CD4-positive, alpha-beta T cell treated with Interleukin-2 at 100 ng/mL for 4 hours (primary cell): ENCODE results near the gene TTC33.
"Not testable (repeated sequence)": the region's sequence is repeated elsewhere in the genome, so short reads cannot be mapped to it uniquely, and the experiment has no call there.

Experiments used
- DNase-seq: peaks from one replicate; pipeline ENCODE4 v3.0.0-alpha.2; 2020; ENCODE audit warnings: low spot score

Gene TTC33, protein sequence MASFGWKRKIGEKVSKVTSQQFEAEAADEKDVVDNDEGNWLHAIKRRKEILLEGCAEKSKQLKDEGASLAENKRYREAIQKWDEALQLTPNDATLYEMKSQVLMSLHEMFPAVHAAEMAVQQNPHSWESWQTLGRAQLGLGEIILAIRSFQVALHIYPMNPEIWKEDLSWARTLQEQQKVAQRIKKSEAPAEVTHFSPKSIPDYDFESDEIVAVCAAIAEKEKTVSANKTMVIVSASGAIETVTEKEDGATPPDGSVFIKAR

DNA sequence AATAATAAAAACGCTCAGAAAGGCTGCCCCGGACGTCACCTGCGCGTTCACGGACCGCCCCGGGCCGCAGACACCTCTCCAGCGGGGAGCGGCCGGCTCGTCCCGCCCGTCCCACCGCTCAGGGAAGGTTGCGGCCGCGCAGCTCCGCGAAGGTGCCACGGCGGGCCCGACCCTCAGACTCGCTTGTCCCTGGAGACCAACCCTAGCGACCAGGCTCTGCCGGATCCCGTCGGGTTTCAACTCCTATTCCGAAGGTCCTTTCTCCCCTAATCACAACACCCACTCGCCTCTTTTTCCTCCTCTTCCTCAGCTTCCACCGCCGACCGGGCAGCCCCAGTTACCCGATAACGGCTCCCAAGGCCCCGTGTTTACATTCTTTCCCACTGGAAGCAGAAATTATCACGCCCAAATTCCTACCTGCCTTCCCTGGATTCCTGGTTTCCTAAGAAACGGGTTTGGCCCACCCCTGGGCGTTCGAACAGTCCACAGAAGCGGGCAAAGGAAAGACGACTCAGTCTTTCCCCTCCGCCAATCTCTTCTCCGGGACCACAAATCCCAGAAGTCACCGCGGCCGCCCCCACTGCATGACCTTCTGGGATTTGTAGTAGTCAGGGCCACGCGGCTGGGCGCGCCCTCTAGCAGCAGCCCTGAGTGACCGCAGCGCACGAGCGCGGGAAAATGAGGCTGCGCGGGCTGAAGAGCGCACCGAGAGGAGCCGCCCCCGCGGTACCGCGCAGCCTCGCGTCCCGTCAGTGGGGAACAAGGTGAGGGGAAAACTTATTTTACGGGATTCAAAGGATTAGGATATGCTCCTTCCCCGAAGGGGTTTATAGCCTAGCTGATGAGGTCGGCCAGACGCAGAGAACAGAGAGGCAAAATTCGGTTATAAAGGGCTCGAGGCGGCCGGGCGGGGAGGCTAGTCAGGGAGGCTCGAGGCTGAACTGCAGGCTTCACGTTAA lies at the start of gene TTC33:
TSS of gene TTC33 (minus strand) at position 555 of the 959 bp plus-strand sequence. CDS start 8,943 bp downstream, outside the sequence.
- DNase-seq: peak; percentile 93

DNA sequence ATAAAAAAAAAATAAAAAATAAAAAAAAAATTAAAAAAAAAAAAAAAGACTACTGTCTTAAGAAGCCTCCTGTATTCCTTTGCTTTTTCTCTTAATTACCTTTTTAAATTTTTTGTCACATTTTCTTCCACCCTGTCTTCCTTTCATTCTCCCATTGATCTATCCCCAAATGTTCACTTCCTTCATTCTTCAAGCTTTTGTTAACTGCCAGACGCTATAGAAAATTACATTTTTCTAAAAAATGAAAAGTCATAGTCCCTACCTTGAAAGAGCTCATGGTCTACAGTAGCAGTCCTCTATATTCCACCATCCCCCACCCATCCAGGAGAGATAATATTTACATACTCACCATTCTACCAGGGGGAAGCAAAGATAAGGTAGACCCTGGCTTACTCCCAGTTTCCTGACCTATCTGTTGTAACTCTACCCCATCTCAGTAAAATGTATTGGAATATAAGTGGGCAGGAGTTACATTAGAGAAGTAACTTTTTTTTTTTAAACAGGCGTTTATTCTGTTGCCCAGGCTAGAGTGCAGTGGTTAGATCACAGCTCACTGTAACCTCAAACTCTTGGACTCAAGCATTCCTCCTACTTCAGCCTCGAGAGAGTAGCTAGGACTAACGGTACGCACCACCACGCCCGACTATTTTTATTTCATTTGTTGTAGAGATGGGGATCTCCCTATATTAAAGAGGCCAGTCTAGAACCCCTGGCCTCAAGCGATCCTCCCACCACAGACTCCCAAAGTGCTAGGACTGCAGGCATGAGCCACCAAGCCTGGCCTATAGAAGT lies 46.2 kb upstream of the TTC33 start:
- DNase-seq: no peak

GRCh38 chr5:40799258-40799657 lies 43.5 kb upstream of the TTC33 start:
- DNase-seq: no peak

DNA sequence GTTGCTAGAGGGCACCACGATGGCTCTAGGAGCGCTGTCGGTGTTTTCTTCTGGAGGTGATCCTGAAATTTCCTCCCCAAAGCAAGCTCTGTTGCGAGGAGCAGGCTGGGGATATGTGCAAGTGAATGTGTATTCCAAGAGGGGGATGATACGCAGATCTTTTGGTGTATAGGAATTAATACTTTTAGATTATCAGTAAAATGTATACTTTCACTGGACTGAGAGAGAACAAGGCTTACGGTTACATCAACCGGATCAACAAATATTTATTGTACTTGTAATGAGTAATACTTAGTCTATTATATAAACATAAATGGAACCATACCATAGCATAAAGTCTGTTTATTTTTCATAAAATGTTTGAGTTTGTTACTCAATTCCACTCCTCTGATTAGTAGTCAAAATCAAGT lies 43.0 kb upstream of the TTC33 start:
- no peak for DNase-seq

GRCh38 chr5:40798012-40798800 lies 42.4 kb upstream of the TTC33 start, which contains the start of gene PRKAA1:
Gene PRKAA1 (minus strand): TSS chr5:40798374. CDS start chr5:40798189, 185 bp downstream.
- peak; percentile 88 for DNase-seq

DNA sequence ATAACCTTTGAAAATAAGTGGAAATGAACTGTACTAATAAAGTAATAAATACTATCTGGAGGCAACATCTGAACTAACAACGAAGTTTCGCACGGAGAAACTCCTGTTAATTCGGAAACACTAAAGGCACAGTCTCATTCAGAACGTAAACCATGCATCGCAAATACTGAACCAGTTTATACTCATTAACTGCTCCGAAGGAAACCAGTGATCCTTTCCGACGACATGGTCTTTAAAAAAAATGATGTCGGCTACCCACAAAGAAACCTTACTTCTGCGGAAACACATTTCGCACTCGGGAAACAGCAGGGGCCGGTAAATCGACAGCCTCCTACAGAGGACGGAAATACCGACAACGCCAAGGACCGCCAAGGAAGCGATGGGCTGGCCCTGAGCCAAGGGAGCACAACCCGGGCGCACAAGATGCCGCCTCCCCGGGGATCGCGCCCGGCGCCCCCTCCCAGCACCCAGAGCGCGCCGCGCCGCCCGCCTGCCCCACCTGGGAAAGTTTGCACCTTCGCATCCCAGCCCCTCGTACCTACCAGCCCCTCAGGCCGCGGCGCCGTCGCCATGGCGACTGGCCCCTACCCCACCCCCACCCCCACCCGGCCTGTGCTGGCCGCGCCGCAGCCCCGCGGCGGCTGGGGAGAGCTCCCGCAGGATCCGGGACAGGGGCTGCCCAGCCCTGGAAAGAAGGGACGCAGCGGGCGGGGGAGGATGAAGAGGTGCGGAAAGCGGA lies 41.7 kb upstream of the TTC33 start:
- DNase-seq: peak; percentile 69

DNA sequence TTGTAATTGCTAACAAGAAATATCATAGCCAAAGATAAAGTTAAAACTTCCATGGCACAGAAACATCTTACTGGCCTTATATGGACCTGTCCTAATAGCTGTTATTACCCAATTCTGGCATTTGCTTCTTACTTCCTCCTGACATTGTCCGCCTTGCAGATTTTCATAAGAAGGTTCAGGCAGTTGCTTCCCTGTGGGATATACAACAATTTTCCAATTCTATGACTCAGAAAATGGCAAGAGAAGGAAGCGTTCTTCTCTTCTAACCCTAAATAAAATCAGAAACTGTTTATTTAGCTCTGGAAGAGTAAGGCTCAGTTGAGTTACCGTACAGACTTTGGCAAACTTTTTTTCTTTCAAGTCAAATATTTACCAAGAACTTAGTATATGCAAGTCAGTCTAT lies 40.7 kb upstream of the TTC33 start:
- DNase-seq: no peak

GRCh38 chr5:40794877-40795276 lies 39.1 kb upstream of the TTC33 start:
- DNase-seq: not testable (repeated sequence)

GRCh38 chr5:40794340-40794739 lies 38.6 kb upstream of the TTC33 start:
- not testable (repeated sequence) for DNase-seq

GRCh38 chr5:40792691-40793090 lies 36.9 kb upstream of the TTC33 start:
- DNase-seq: not testable (repeated sequence)

DNA sequence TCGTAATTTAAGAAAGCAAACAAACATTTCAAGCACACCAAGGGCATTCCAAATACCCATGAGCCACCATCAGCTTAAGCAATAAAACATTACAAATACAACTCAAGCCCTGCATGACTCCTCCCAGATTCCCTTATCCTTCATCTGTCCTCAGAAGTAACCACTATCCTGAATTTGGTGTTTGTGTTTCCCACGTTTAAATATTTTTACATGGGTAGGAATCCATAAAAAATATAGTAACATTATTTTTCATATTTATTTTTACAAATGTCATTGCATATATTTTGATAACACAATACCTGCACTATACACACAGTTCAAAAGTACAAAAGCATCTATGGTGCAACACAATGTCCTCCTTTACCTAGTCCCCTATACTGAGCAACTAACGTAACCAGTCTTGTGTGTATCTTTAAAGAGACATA lies 36.0 kb upstream of the TTC33 start:
- DNase-seq: no peak

DNA sequence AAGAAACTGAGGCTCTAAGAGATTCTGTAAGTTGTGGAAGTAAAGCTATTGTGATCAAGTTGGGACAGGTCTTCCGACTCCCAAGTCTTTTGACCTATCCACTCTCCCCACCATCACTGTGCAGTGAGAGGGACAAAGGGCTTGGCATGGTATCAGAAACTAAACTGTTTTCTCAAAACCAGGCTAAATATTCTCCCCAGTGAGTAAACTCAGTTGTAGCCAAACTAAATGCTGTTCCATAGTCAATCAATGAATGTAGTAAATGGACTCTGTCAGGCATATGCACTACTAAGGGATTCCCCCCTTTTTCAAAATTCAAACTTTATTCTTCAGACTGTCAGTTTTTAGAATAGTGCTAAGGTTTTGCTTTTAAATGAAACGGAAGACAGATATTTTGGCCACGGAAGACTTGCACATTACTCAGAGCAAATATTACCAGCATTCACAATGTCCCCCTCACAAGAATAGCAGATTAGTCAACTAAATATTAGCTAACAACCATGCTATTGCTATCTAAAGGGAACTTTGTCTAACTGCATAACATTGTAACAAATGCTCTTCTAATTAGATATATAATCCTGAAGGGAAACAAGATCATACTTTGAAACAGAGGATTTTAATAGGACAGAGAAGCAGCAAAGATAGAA lies 35.3 kb upstream of the TTC33 start:
- no peak for DNase-seq

DNA sequence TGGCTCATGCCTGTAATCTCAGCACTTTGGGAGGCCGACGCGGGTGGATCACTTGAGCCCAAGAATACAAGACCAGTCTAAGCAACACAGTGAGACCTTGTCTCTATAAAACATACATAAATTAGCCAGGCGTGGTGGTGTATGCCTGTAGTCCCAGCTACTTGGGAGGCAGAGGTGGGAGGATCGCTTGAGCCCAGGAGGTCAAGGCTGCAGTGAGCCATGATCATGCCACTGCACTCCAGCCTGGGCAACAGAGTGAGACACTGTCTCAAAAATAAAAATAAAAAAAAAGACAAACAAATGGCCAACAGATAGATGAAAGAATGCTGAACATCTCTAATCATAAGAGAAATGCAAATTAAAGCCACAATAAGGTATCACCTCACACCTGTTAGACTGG lies 33.2 kb upstream of the TTC33 start:
- not testable (repeated sequence) for DNase-seq

DNA sequence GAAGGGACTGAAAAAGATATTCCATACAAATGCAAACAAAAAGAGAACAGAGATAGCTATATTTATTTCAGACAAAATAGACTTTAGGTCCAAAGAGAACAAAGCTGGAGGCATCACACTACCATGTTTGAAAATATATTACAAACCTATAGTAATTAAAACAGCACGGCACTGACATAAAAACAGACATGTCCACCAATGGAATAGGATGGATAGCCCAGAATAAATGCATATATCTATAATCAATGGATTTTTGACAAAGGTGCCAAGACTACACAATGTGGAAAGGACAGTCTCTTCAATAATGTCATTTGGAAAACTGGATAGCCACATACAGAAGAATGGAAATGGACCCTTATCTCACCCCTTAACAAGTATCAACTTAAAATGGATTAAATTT lies 32.2 kb upstream of the TTC33 start:
- DNase-seq: no peak

- DNase-seq: not testable (repeated sequence)
Measured at GRCh38 chr5:40786664-40787063, 30.9 kb upstream of the TTC33 start.

GRCh38 chr5:40784916-40785315 lies 29.2 kb upstream of the TTC33 start:
- no peak for DNase-seq

GRCh38 chr5:40784027-40784653 lies 28.4 kb upstream of the TTC33 start:
- no peak for DNase-seq

- no peak for DNase-seq
Measured at GRCh38 chr5:40781843-40782409, 26.2 kb upstream of the TTC33 start.

GRCh38 chr5:40780858-40781257 lies 25.1 kb upstream of the TTC33 start:
- DNase-seq: no peak
